Hematopoietic multipotent progenitor cell (in vitro differentiated cells): ENCODE measurements around the gene TMTC2. TPM values are rescaled to one million over a fixed set of nuclear protein-coding genes. Genes with fewer than 3 reads are reported as not detected.

Source experiments
- DNase-seq, 3 donors: peaks; one replicate each; pipeline ENCODE4 v3.0.0-alpha.2; 2011 to 2015; ENCODE audit warnings: low read depth in 2 of 3, low spot score in 2 of 3
- total RNA-seq: library from RNA; depleted of rRNA; stranded (reverse); fragments of >200 nt; gene quantifications from one replicate; pipeline ENCODE4 v1.2.3, GENCODE V29; 2012

TMTC2 gene
- total RNA-seq, 1 donor: 2.7 TPM

- DNase-seq: no peak
These were observed 185.4 kb downstream of the TMTC2 start for GRCh38 chr12:82872088-82872487.

GRCh38 chr12:82873309-82873708, 186.6 kb downstream of the TMTC2 start:
- no peak for DNase-seq

GRCh38 chr12:82873951-82874350, 187.2 kb downstream of the TMTC2 start:
- DNase-seq: no peak

- DNase-seq: no peak
These were observed 188.2 kb downstream of the TMTC2 start for GRCh38 chr12:82874945-82875344.

GRCh38 chr12:82876075-82876474, 189.4 kb downstream of the TMTC2 start:
- DNase-seq: no peak

- DNase-seq: no peak
These were observed 191.3 kb downstream of the TMTC2 start for GRCh38 chr12:82877963-82878362.

GRCh38 chr12:82880442-82880901, 193.8 kb downstream of the TMTC2 start:
- no peak for DNase-seq

- no peak for DNase-seq
These were observed 197.0 kb downstream of the TMTC2 start for GRCh38 chr12:82883394-82884355.

GRCh38 chr12:82886671-82887340, 200.1 kb downstream of the TMTC2 start:
- no peak for DNase-seq

- DNase-seq: no peak
These were observed 207.2 kb downstream of the TMTC2 start for GRCh38 chr12:82893896-82894295.

GRCh38 chr12:82896277-82896676, 209.6 kb downstream of the TMTC2 start:
- no peak for DNase-seq

- no peak for DNase-seq
These were observed 210.3 kb downstream of the TMTC2 start for GRCh38 chr12:82896979-82897378.

GRCh38 chr12:82898441-82898840, 211.7 kb downstream of the TMTC2 start:
- DNase-seq: no peak

- no peak for DNase-seq
These were observed 217.6 kb downstream of the TMTC2 start for GRCh38 chr12:82904219-82904790.

- no peak for DNase-seq
These were observed 223.7 kb downstream of the TMTC2 start for GRCh38 chr12:82910246-82910893.

GRCh38 chr12:82912406-82912805, 225.7 kb downstream of the TMTC2 start:
- no peak for DNase-seq

- no peak for DNase-seq
These were observed 232.8 kb downstream of the TMTC2 start for GRCh38 chr12:82919388-82920054.

GRCh38 chr12:82923935-82924334, 237.2 kb downstream of the TMTC2 start:
- no peak for DNase-seq

GRCh38 chr12:82926630-82927029, 239.9 kb downstream of the TMTC2 start:
- no peak for DNase-seq

GRCh38 chr12:82930301-82930700, 243.6 kb downstream of the TMTC2 start:
- DNase-seq: no peak
